TTC549 (cell line): ENCODE data around the gene ATXN7L1.
"Not testable (repeated sequence)": the region's sequence is repeated elsewhere in the genome, so short reads cannot be mapped to it uniquely, and the experiment has no call there.

Experiments used
- FAIRE-seq: peaks from 2 replicates; lab custom pipeline; 2012; peaks lifted over from hg19 to GRCh38; lab: Jason Lieb, UNC

Gene ATXN7L1

GRCh38 chr7:105857009-105857952 is 19.1 kb downstream of the ATXN7L1 start:
- no peak for FAIRE-seq

GRCh38 chr7:105854498-105854897 is 21.9 kb downstream of the ATXN7L1 start:
- no peak for FAIRE-seq

GRCh38 chr7:105853931-105854419 is 22.4 kb downstream of the ATXN7L1 start:
- FAIRE-seq, result no peak

- FAIRE-seq, result no peak
Measured at GRCh38 chr7:105851064-105851463, 25.3 kb downstream of the ATXN7L1 start.

- no peak for FAIRE-seq
Measured at GRCh38 chr7:105849122-105849855, 27.1 kb downstream of the ATXN7L1 start.

- FAIRE-seq, result no peak
Measured at GRCh38 chr7:105846404-105846803, 30.0 kb downstream of the ATXN7L1 start.

GRCh38 chr7:105844681-105845080 is 31.7 kb downstream of the ATXN7L1 start:
- FAIRE-seq, result not testable (repeated sequence)

GRCh38 chr7:105841866-105842265 is 34.5 kb downstream of the ATXN7L1 start:
- no peak for FAIRE-seq

GRCh38 chr7:105840981-105841749 is 35.2 kb downstream of the ATXN7L1 start:
- FAIRE-seq, result no peak

GRCh38 chr7:105839266-105839665 is 37.1 kb downstream of the ATXN7L1 start:
- FAIRE-seq, result no peak

- FAIRE-seq, result no peak
Measured at GRCh38 chr7:105838627-105839231, 37.7 kb downstream of the ATXN7L1 start.

- FAIRE-seq, result no peak
Measured at GRCh38 chr7:105837765-105838626, 38.4 kb downstream of the ATXN7L1 start.

- FAIRE-seq, result no peak
Measured at GRCh38 chr7:105835441-105835840, 41.0 kb downstream of the ATXN7L1 start.

GRCh38 chr7:105831824-105832535 is 44.4 kb downstream of the ATXN7L1 start:
- FAIRE-seq, result no peak

GRCh38 chr7:105831302-105831620 is 45.1 kb downstream of the ATXN7L1 start:
- no peak for FAIRE-seq

GRCh38 chr7:105830405-105831301 is 45.7 kb downstream of the ATXN7L1 start:
- FAIRE-seq, result no peak

GRCh38 chr7:105829681-105830322 is 46.6 kb downstream of the ATXN7L1 start:
- FAIRE-seq, result no peak

GRCh38 chr7:105828141-105828540 is 48.3 kb downstream of the ATXN7L1 start:
- no peak for FAIRE-seq
